Right renal pelvis (tissue), 4 donors: ENCODE measurements around the gene ABCD1. TPM values are rescaled to one million over a fixed set of nuclear protein-coding genes. Genes with fewer than 3 reads are reported as not detected.
"Not testable (repeated sequence)": the region's sequence is repeated elsewhere in the genome, so short reads cannot be mapped to it uniquely, and the experiment has no call there.

Source experiments
- DNase-seq, 4 donors: peaks; one replicate each; pipeline ENCODE4 v3.0.0-alpha.2; 2013; ENCODE audit warnings: low read depth in 4 of 4, low spot score in 3 of 4, missing footprints in 1 of 4
- polyA plus RNA-seq, 4 donors: library from polyadenylated mRNA; unstranded; fragments of 120-200 nt; gene quantifications; one replicate each; pipeline ENCODE4 v1.2.1, GENCODE V29; 2013; ENCODE audit not compliant: insufficient read length in 4 of 4

Gene ABCD1
- polyA plus RNA-seq, 4 donors: 6.3 to 8.9 (median 7.1) TPM

DNA sequence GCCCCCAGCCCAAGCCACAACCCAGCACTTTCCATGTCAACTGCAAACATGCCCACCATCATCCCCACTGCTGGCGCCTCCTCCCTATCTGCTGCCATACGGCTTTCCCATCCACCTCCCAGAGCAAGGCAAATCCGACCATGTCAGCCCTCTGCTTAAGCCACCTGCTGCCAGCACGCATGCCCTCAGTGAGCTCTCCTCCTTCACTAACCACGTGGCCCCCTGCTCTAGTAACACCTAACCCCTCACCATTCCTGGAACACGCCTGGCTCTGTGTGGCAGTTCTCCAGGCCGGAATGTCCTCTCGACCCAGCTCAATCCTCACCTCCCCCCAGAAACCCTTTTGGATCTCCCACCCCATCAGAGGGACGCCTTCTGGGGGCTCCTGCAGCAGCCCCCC lies 17.9 kb upstream of the ABCD1 start:
- DNase-seq: no peak

DNA sequence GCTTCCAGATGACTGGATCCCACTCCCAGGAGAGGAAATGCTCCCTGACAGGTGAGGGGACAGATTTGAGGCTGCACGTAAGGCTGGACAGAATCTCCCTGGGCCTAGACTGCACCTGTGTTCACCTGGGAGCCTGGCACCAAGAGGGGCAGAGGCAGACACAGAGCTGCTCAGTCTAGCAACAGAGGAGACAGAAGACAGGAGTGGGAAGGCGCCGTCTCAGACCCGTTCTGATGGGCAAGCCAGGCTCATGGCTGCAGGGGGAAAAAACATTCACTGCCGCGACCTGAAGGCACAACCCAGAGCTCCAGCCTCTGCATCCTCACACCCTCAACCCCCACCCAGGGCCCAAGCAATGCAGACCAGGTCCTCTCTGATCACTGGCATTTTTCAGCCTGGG lies 17.2 kb upstream of the ABCD1 start:
- no peak for DNase-seq

- no peak for DNase-seq
These were observed 16.2 kb upstream of the ABCD1 start for GRCh38 chrX:153708415-153708814.

- no peak for DNase-seq
These were observed 14.7 kb upstream of the ABCD1 start for GRCh38 chrX:153709726-153710674.

GRCh38 chrX:153714256-153714655 lies 10.4 kb upstream of the ABCD1 start:
- no peak for DNase-seq

DNA sequence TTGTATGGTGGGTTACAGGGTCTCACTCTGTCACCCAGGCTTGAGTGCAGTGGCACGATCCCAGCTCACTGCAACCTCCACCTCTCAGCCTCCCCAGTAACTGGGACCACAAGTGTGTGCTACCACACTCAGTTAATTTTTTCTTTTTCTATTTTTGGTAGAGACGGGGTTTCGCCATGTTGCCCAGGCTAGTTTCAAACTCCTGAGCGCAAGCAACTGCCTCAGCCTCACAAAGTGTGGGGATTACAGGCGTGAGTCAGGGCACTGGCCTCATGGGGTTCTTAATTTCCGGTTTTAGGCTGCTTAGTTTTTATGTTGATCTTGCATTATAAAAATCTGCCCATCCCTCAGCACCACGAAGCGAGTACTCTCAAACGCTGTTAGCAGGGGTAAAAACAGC lies 7.2 kb upstream of the ABCD1 start:
- DNase-seq: no peak

DNA sequence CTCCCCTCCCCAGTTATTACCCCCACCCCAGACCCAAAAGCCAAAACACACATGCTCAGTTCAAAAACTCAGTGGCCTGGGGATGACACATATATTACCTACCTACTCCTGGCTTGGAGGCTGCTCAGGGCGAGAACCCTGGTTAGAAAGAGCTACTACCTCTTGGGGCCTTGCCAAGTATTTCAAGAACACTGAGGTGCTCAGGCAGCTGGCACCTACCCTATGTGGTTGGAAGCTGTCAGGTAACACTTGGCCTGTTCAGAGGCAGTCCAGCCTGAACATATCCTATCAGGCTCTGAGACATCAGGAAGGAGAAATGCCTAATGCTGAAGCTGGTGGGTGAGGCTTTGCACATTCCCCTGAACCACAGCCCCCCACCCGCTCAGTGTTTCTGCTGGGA lies 5.4 kb upstream of the ABCD1 start:
- DNase-seq: no peak

DNA sequence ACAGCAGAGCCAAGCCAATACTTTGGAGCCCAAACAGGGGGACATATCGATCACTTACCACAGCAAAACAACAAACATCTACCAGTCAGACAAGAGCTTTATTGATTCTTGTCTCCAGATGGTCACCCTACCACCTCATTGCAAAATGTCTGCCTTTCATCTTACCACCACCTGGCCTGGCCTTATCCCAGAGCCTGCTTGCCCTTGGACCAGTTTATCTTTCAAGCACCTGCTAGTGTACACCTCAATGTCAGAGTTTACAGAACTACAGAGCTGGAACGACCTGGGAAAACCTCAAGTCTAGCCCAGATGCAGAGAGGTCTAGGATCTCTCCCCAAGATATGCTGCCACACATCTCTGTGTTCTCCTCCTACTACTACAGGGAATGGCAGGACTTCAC lies 5.0 kb upstream of the ABCD1 start:
- no peak for DNase-seq

DNA sequence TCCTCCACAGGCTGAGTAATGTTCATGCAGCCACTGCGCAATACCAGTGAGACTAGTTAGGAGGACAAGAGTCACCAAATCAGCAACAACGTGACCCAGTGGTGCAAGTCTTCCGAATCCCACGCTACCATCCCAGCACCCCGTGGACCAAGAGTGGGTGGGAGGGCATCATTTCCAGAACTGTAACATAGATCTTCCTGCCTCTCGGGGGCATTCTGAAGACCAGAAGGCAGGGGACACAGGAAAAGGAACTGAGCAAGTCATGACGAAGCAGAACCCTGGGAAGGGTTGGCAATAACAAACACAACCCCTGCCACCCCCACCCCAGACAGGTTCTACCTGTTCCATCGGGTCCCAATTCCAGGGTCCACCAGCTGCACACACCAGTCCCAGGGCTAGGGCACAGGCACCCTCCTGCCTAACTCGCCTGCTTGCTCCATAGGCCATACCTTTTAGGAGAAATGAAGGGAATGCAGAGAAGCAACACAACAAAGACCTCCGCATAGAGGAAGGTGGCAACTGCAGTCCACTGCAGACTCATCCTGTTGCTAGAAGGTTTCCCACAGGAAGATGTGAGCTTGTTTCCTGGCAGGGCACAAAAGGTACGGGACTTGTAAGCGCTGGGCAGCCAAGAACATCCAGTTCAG lies 1.8 kb upstream of the ABCD1 start:
- no peak for DNase-seq

DNA sequence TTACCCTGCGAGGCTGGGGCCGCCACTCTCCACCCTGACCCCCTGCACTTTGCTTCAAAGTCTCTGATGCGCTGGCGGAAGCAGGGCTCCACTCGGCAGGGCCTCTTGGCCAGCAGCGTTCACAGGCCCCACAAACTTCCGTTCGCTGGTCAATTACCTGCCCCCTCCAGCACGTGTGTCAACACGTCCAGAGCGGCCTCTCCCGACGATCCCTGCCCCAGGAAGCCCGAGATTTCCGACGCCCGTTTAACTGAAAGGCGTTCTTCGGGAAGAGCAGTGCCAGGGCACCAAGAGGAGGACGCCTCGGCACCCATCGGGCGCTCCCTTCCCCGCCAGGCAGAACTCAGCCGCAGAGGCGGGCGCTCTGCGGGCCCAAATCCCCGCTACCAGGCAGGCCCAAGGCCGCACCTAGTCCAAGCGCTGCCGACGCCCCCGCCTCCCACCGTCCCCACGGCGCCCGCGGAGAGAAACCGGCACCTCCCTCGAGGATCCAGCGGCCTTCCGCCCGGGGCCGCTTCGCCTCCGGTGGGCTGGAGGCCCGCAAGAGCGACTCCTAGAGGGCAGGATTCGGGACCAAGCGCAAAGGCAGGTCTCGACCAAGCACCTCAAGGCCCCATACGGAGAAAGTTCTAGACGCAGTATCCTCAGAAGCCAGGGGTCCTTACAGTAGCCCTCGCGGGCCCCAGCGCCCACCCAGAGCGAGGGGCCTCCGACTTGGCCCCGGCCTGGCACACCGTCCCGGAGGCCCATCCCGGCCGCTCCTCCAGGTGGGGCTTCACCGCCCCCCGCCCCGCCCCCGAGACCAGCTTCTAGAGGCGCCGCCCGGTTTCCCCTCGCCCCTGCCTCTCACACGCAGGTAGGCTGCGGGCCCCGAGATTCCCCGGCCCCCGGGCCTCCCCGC lies 1.1 kb upstream of the ABCD1 start:
- no peak for DNase-seq

DNA sequence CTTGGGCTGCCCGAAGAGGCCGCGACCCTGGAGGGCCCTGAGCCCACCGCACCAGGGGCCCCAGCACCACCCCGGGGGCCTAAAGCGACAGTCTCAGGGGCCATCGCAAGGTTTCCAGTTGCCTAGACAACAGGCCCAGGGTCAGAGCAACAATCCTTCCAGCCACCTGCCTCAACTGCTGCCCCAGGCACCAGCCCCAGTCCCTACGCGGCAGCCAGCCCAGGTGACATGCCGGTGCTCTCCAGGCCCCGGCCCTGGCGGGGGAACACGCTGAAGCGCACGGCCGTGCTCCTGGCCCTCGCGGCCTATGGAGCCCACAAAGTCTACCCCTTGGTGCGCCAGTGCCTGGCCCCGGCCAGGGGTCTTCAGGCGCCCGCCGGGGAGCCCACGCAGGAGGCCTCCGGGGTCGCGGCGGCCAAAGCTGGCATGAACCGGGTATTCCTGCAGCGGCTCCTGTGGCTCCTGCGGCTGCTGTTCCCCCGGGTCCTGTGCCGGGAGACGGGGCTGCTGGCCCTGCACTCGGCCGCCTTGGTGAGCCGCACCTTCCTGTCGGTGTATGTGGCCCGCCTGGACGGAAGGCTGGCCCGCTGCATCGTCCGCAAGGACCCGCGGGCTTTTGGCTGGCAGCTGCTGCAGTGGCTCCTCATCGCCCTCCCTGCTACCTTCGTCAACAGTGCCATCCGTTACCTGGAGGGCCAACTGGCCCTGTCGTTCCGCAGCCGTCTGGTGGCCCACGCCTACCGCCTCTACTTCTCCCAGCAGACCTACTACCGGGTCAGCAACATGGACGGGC lies 579 bp downstream of the ABCD1 start:
- no peak for DNase-seq

DNA sequence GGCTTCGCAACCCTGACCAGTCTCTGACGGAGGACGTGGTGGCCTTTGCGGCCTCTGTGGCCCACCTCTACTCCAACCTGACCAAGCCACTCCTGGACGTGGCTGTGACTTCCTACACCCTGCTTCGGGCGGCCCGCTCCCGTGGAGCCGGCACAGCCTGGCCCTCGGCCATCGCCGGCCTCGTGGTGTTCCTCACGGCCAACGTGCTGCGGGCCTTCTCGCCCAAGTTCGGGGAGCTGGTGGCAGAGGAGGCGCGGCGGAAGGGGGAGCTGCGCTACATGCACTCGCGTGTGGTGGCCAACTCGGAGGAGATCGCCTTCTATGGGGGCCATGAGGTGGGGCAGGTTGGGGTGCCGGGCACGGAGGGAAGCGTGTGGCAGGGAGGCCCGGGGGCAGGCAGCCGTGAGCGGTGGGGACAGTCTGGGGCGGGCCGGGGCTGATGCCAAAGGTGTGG lies 1.2 kb downstream of the ABCD1 start:
- DNase-seq: no peak

- DNase-seq: no peak
These were observed 1.8 kb downstream of the ABCD1 start for GRCh38 chrX:153726286-153727122.

GRCh38 chrX:153727123-153727931 lies 2.7 kb downstream of the ABCD1 start:
- no peak for DNase-seq

- DNase-seq: no peak
These were observed 3.4 kb downstream of the ABCD1 start for GRCh38 chrX:153728095-153728494.

- no peak for DNase-seq
These were observed 4.4 kb downstream of the ABCD1 start for GRCh38 chrX:153728951-153729631.

GRCh38 chrX:153730115-153730514 lies 5.5 kb downstream of the ABCD1 start:
- not testable (repeated sequence) for DNase-seq
